H9 (cell line): Measurements from ENCODE around the gene MIGA2. TPM values are rescaled to one million over a fixed set of nuclear protein-coding genes. Genes with fewer than 3 reads are reported as not detected.

ENCODE experiments used
- DNase-seq: peaks from one replicate; pipeline ENCODE4 v3.0.0-alpha.2; 2017
- H2AFZ ChIP-seq: one replicate; pipeline ENCODE4 v1.6.1; 2013; ENCODE audit warnings: mild to moderate bottlenecking, low read length, control low read depth, moderate library complexity
- H2AK5ac ChIP-seq: 2 replicates; pipeline ENCODE4 v1.6.1; 2013; ENCODE audit warnings: low read length, control low read depth, mixed read lengths; ENCODE audit not compliant: insufficient read length
- H2BK120ac ChIP-seq: one replicate; pipeline ENCODE4 v1.6.1; 2013; ENCODE audit warnings: low read depth, mild to moderate bottlenecking, low read length, control low read depth, inconsistent platforms; ENCODE audit not compliant: poor library complexity, severe bottlenecking
- H2BK12ac ChIP-seq: 2 replicates; pipeline ENCODE4 v1.6.1; 2013; ENCODE audit warnings: low read length, control low read depth, mixed read lengths, low read depth; ENCODE audit not compliant: insufficient read length
- H2BK15ac ChIP-seq: 2 replicates; pipeline ENCODE4 v1.6.1; 2013; ENCODE audit warnings: low read depth, low read length, control low read depth
- H2BK20ac ChIP-seq: one replicate; pipeline ENCODE4 v1.6.1; 2013; ENCODE audit warnings: low read depth, mild to moderate bottlenecking, low read length, control low read depth, inconsistent platforms; ENCODE audit not compliant: poor library complexity, severe bottlenecking
- H2BK5ac ChIP-seq: 2 replicates; pipeline ENCODE4 v1.6.1; 2013; ENCODE audit warnings: low read length, control low read depth, mixed read lengths; ENCODE audit not compliant: insufficient read length
- H3K14ac ChIP-seq: 2 replicates; pipeline ENCODE4 v1.6.1; 2013; ENCODE audit warnings: low read length, control low read depth; ENCODE audit not compliant: insufficient read depth
- H3K18ac ChIP-seq: 2 replicates; pipeline ENCODE4 v1.6.1; 2013; ENCODE audit warnings: low read depth, mild to moderate bottlenecking, mixed read lengths, low read length, control low read depth; ENCODE audit not compliant: insufficient read length
- H3K23ac ChIP-seq: 2 replicates; pipeline ENCODE4 v1.6.1; 2013; ENCODE audit warnings: low read length, control low read depth, mixed read lengths, low read depth; ENCODE audit not compliant: insufficient read length
- H3K23me2 ChIP-seq: 2 replicates; pipeline ENCODE4 v1.6.1; 2013; ENCODE audit warnings: low read depth, mild to moderate bottlenecking, mixed read lengths, low read length, control low read depth; ENCODE audit not compliant: insufficient read length, poor library complexity, severe bottlenecking
- H3K27ac ChIP-seq: 2 replicates; pipeline ENCODE4 v1.5.1; 2013; ENCODE audit warnings: low read length, control low read depth, mixed read lengths, low read depth; ENCODE audit not compliant: insufficient read length
- H3K27me3 ChIP-seq: 2 replicates; pipeline ENCODE4 v1.6.1; 2013; ENCODE audit warnings: low read length, control low read depth, inconsistent platforms; ENCODE audit not compliant: insufficient read depth
- H3K4ac ChIP-seq: 2 replicates; pipeline ENCODE4 v1.6.1; 2013; ENCODE audit warnings: low read depth, mild to moderate bottlenecking, control low read depth, inconsistent platforms, low read length, moderate library complexity
- H3K4me1 ChIP-seq: 2 replicates; pipeline ENCODE4 v1.6.1; 2013; ENCODE audit warnings: low read length, control low read depth, inconsistent platforms; ENCODE audit not compliant: insufficient read depth
- H3K4me2 ChIP-seq: 2 replicates; pipeline ENCODE4 v1.6.1; 2013; ENCODE audit warnings: low read length, control low read depth, mixed read lengths; ENCODE audit not compliant: insufficient read length, insufficient read depth
- H3K56ac ChIP-seq: 2 replicates; pipeline ENCODE4 v1.6.1; 2013; ENCODE audit warnings: low read depth, mild to moderate bottlenecking, mixed read lengths, low read length, control low read depth; ENCODE audit not compliant: insufficient read length
- H3K79me1 ChIP-seq: 2 replicates; pipeline ENCODE4 v1.6.1; 2013; ENCODE audit warnings: low read depth, mild to moderate bottlenecking, moderate library complexity, low read length, control low read depth, inconsistent platforms; ENCODE audit not compliant: insufficient read depth, poor library complexity, severe bottlenecking
- H3K79me2 ChIP-seq: 2 replicates; pipeline ENCODE4 v1.6.1; 2013; ENCODE audit warnings: low read length, control low read depth, inconsistent platforms; ENCODE audit not compliant: insufficient read depth
- H3K9ac ChIP-seq: 2 replicates; pipeline ENCODE4 v1.6.1; 2013; ENCODE audit warnings: low read length, control low read depth, mixed read lengths; ENCODE audit not compliant: insufficient read length; ENCODE audit errors: extremely low read depth
- H3K9me3 ChIP-seq: one replicate; pipeline ENCODE4 v1.6.1; 2013; ENCODE audit warnings: low read depth, low read length, inconsistent platforms; ENCODE audit not compliant: control insufficient read depth
- H3T11ph ChIP-seq: one replicate; pipeline ENCODE4 v1.6.1; 2013; ENCODE audit warnings: mild to moderate bottlenecking, low read length, control low read depth, inconsistent platforms
- H4K20me1 ChIP-seq: one replicate; pipeline ENCODE4 v1.6.1; 2013; ENCODE audit not compliant: control insufficient read depth, insufficient read length, insufficient read depth
- H4K5ac ChIP-seq: 2 replicates; pipeline ENCODE4 v1.6.1; 2013; ENCODE audit warnings: low read depth, mild to moderate bottlenecking, mixed read lengths, low read length, control low read depth; ENCODE audit not compliant: insufficient read length
- H4K8ac ChIP-seq: replicated peaks from 2 replicates; pipeline ENCODE4 v1.6.1; 2013; ENCODE audit warnings: low read length, control low read depth, mixed read lengths, low read depth; ENCODE audit not compliant: insufficient read length
- H4K91ac ChIP-seq: 2 replicates; pipeline ENCODE4 v1.6.1; 2013; ENCODE audit warnings: low read depth, mild to moderate bottlenecking, moderate library complexity, mixed read lengths, low read length, control low read depth; ENCODE audit not compliant: insufficient read length
- H3K27ac Mint-ChIP-seq, 3 experiments: 2 replicates in 2 of 3; 3 replicates in 1 of 3; pipeline ENCODE4 v1.8.0; 2020 to 2021; ENCODE audit warnings: mixed read lengths in 3 of 3, mild to moderate bottlenecking in 1 of 3, moderate library complexity in 1 of 3
- H3K27me3 Mint-ChIP-seq: 2 replicates; pipeline ENCODE4 v1.8.0; 2021; ENCODE audit warnings: low read depth, mild to moderate bottlenecking, moderate library complexity, mixed read lengths
- H3K36me3 Mint-ChIP-seq, 3 experiments: 2 replicates in 2 of 3; 3 replicates in 1 of 3; pipeline ENCODE4 v1.8.0; 2020 to 2021; ENCODE audit warnings: low read depth in 3 of 3, mixed read lengths in 3 of 3; ENCODE audit not compliant: insufficient read depth in 1 of 3
- H3K4me1 Mint-ChIP-seq, 2 experiments: 2 replicates each; pipeline ENCODE4 v1.8.0; 2020; ENCODE audit warnings: mixed read lengths in 2 of 2
- H3K4me3 Mint-ChIP-seq, 2 experiments: 2 replicates in 1 of 2; 3 replicates in 1 of 2; pipeline ENCODE4 v1.8.0; 2020 to 2021; ENCODE audit warnings: mild to moderate bottlenecking in 2 of 2, mixed read lengths in 2 of 2, moderate library complexity in 1 of 2
- H3K9me3 Mint-ChIP-seq, 2 experiments: 2 replicates in 1 of 2; 3 replicates in 1 of 2; pipeline ENCODE4 v1.8.0; 2020; ENCODE audit warnings: mild to moderate bottlenecking in 2 of 2, mixed read lengths in 2 of 2, moderate library complexity in 1 of 2
- WGBS: extraction: QIAGEN DNeasy Blood & Tissue Kit; methylation state at CpG from one replicate; pipeline ENCODE4 v1.1.7; 2013; ENCODE audit warnings: missing lambda C conversion rate, low lambda C conversion rate, mixed read lengths; ENCODE audit not compliant: insufficient read length; ENCODE audit errors: extremely low coverage; 5-methylcytosine and 5-hydroxymethylcytosine counted together
- total RNA-seq: library from RNA; stranded (reverse); gene quantifications from 2 replicates; pipeline ENCODE4 v1.2.1, GENCODE V29; 2021
- TF ChIP-seq, protein P1 (sequence below): fragments of 200-600 bp; sonication (generic); conservative IDR thresholded peaks from 3 replicates; pipeline ENCODE4 v1.8.0; 2021; ENCODE audit warnings: antibody characterized with exemption, mild to moderate bottlenecking

Gene MIGA2
- total RNA-seq, 1 experiment from 2014 or later, result 37.8 TPM

- Histone ChIP-seq H3K79me2 (no peaks in the 10 kb centered on the region), H3K56ac (no peak overlapping the region), H3K23ac (no peak overlapping the region), H3K4ac (no peak overlapping the region), H2BK15ac (no peak overlapping the region), H3K23me2 (no peaks in the 10 kb centered on the region), H3K18ac (no peak overlapping the region), H4K20me1 (peaks cover 3% of the 10 kb centered on the region), H3K27me3 (no peaks in the 10 kb centered on the region), H3K9ac (no peak overlapping the region), H3K27ac (no peak overlapping the region), H2BK20ac (no peak overlapping the region), H3K4me1 (no peaks in the 10 kb centered on the region), H3K9me3 (no peaks in the 10 kb centered on the region), H2AK5ac (no peak overlapping the region), H2BK12ac (no peak overlapping the region), H2BK120ac (no peak overlapping the region), H3K14ac (no peak overlapping the region), H2AFZ (no peak overlapping the region), H3K79me1 (no peaks in the 10 kb centered on the region), H4K8ac (no peak overlapping the region), H4K5ac (no peak overlapping the region), H2BK5ac (no peak overlapping the region), H3T11ph (no peak overlapping the region), H4K91ac (no peak overlapping the region), H3K4me2 (no peak overlapping the region)
- Mint-ChIP-seq H3K27me3 (no peaks in the 10 kb centered on the region), H3K4me1 (no peaks in the 10 kb centered on the region), H3K4me3 (no peak overlapping the region), H3K9me3 (no peaks in the 10 kb centered on the region), H3K27ac (no peak overlapping the region), H3K36me3 (peaks cover 16 to 42% (median 27%) of the 10 kb centered on the region in 3 experiments; a peak in 6 of 7 replicates)
- WGBS, result no CpG with 5 or more reads among the region's 6 CpGs
- TF ChIP-seq, protein P1, sequence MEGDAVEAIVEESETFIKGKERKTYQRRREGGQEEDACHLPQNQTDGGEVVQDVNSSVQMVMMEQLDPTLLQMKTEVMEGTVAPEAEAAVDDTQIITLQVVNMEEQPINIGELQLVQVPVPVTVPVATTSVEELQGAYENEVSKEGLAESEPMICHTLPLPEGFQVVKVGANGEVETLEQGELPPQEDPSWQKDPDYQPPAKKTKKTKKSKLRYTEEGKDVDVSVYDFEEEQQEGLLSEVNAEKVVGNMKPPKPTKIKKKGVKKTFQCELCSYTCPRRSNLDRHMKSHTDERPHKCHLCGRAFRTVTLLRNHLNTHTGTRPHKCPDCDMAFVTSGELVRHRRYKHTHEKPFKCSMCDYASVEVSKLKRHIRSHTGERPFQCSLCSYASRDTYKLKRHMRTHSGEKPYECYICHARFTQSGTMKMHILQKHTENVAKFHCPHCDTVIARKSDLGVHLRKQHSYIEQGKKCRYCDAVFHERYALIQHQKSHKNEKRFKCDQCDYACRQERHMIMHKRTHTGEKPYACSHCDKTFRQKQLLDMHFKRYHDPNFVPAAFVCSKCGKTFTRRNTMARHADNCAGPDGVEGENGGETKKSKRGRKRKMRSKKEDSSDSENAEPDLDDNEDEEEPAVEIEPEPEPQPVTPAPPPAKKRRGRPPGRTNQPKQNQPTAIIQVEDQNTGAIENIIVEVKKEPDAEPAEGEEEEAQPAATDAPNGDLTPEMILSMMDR, result no peak
- DNase-seq, result no peak
Measured at GRCh38 chr9:129053020-129053419, 16.6 kb downstream of the MIGA2 start.
